ENCODE measurements around the gene TNNC2.

TNNC2 gene

GRCh38 chr20:45822857-45823256, 4.3 kb downstream of the TNNC2 start:
- no peak for TF ChIP-seq CTCF (IDR thresholded peaks at IDR 0.05; ENCODE audit: insufficient read depth, low read length, poor library complexity, severe bottlenecking)
- H3K27me3 ChIP-seq (replicated peaks; ENCODE audit: control insufficient read depth, insufficient read depth, low read length) = no peaks in the 10 kb centered on the region
- H3K36me3 ChIP-seq (ENCODE audit: control insufficient read depth, insufficient read depth, low read length) = no peaks in the 10 kb centered on the region; the same call in 1 of the 2 replicates
- H3K4me3 ChIP-seq (replicated peaks; ENCODE audit: low read depth, low read length) = no peak overlapping the region
- DNase-seq (ENCODE audit: extremely low read depth, insufficient read length) = no peak

GRCh38 chr20:45821947-45822346, 5.2 kb downstream of the TNNC2 start:
- no peak for DNase-seq (ENCODE audit: extremely low read depth, insufficient read length)
- Histone ChIP-seq H3K36me3 (ENCODE audit: control insufficient read depth, insufficient read depth, low read length) (peaks cover 4% of the 10 kb centered on the region), H3K27me3 (replicated peaks; ENCODE audit: control insufficient read depth, insufficient read depth, low read length) (no peaks in the 10 kb centered on the region), H3K4me3 (replicated peaks; ENCODE audit: low read depth, low read length) (no peak overlapping the region)
- no peak for TF ChIP-seq CTCF (IDR thresholded peaks at IDR 0.05; ENCODE audit: insufficient read depth, low read length, poor library complexity, severe bottlenecking)

GRCh38 chr20:45819466-45819865, 7.6 kb downstream of the TNNC2 start:
- no peak for TF ChIP-seq CTCF (IDR thresholded peaks at IDR 0.05; ENCODE audit: insufficient read depth, low read length, poor library complexity, severe bottlenecking)
- peaks cover 10% of the 10 kb centered on the region for H3K36me3 ChIP-seq (ENCODE audit: control insufficient read depth, insufficient read depth, low read length)
- H3K27me3 ChIP-seq (replicated peaks; ENCODE audit: control insufficient read depth, insufficient read depth, low read length) = no peaks in the 10 kb centered on the region
- no peak for DNase-seq (ENCODE audit: extremely low read depth, insufficient read length)
- H3K4me3 ChIP-seq (replicated peaks; ENCODE audit: low read depth, low read length) = no peak overlapping the region

GRCh38 chr20:45818239-45818638, 8.9 kb downstream of the TNNC2 start:
- TF ChIP-seq CTCF (IDR thresholded peaks at IDR 0.05; ENCODE audit: insufficient read depth, low read length, poor library complexity, severe bottlenecking) = no peak
- no peaks in the 10 kb centered on the region for H3K27me3 ChIP-seq (replicated peaks; ENCODE audit: control insufficient read depth, insufficient read depth, low read length)
- H3K36me3 ChIP-seq (ENCODE audit: control insufficient read depth, insufficient read depth, low read length) = peaks cover 10% of the 10 kb centered on the region
- no peak overlapping the region for H3K4me3 ChIP-seq (replicated peaks; ENCODE audit: low read depth, low read length)
- DNase-seq (ENCODE audit: extremely low read depth, insufficient read length) = no peak

- no peak for TF ChIP-seq CTCF (IDR thresholded peaks at IDR 0.05; ENCODE audit: insufficient read depth, low read length, poor library complexity, severe bottlenecking)
- peaks cover 10% of the 10 kb centered on the region for H3K36me3 ChIP-seq (ENCODE audit: control insufficient read depth, insufficient read depth, low read length)
- DNase-seq (ENCODE audit: extremely low read depth, insufficient read length) = no peak
These were observed 9.5 kb downstream of the TNNC2 start for GRCh38 chr20:45817376-45818194.

More at GRCh38 chr20:45817376-45818194, 9.5 kb downstream of the TNNC2 start:
- Histone ChIP-seq H3K4me3 (replicated peaks; ENCODE audit: low read depth, low read length) (no peak overlapping the region), H3K27me3 (replicated peaks; ENCODE audit: control insufficient read depth, insufficient read depth, low read length) (no peaks in the 10 kb centered on the region)
